Fibroblast of mammary gland (primary cell): Measurements from ENCODE around the gene ADM5.
A peak's percentile ranks its signal among the peaks of the same experiment; 100 is the strongest.
"Not testable (repeated sequence)": the region's sequence is repeated elsewhere in the genome, so short reads cannot be mapped to it uniquely, and the experiment has no call there.

Experiments
- DNase-seq: peaks from one replicate; pipeline ENCODE4 v3.0.0-alpha.2; 2010; ENCODE audit warnings: low read depth
- H3K4me3 ChIP-seq: 2 replicates; pipeline ENCODE4 v1.5.1; 2011; ENCODE audit warnings: low read depth, mild to moderate bottlenecking, low read length, moderate library complexity; ENCODE audit not compliant: control insufficient read depth
- TF ChIP-seq, protein P1 (sequence below): conservative IDR thresholded peaks from 2 replicates; pipeline ENCODE4 v1.5.1; 2011; ENCODE audit warnings: low read depth, low read length, inconsistent platforms; ENCODE audit not compliant: control insufficient read depth, insufficient read depth

The ADM5 gene

GRCh38 chr19:49713236-49713845 lies 23.9 kb downstream of the ADM5 start:
- TF ChIP-seq, protein P1, sequence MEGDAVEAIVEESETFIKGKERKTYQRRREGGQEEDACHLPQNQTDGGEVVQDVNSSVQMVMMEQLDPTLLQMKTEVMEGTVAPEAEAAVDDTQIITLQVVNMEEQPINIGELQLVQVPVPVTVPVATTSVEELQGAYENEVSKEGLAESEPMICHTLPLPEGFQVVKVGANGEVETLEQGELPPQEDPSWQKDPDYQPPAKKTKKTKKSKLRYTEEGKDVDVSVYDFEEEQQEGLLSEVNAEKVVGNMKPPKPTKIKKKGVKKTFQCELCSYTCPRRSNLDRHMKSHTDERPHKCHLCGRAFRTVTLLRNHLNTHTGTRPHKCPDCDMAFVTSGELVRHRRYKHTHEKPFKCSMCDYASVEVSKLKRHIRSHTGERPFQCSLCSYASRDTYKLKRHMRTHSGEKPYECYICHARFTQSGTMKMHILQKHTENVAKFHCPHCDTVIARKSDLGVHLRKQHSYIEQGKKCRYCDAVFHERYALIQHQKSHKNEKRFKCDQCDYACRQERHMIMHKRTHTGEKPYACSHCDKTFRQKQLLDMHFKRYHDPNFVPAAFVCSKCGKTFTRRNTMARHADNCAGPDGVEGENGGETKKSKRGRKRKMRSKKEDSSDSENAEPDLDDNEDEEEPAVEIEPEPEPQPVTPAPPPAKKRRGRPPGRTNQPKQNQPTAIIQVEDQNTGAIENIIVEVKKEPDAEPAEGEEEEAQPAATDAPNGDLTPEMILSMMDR: no peak
- DNase-seq: no peak
- no peak overlapping the region for H3K4me3 ChIP-seq

GRCh38 chr19:49716154-49716553 lies 26.8 kb downstream of the ADM5 start:
- DNase-seq: no peak
- TF ChIP-seq, protein P1: no peak
- H3K4me3 ChIP-seq: no peak overlapping the region

DNA sequence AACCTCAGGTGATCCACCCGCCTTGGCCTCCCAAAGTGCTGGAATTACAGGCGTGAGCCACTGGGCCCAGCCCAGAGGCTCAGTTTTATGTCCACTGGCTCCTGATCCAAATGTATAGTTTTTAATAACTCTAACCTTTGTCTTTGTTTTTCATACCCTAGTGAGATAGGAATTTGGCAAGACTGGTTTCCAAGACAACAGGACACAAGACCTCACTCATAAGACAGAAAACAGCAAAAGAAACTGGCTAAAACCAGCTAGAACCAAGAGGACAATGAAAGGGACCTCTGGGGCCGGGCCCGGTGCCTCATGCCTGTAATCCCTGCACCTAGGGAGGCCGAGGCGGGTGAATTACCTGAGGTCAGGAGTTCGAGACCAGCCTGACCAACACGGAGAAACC lies 29.1 kb downstream of the ADM5 start:
- no peak overlapping the region for H3K4me3 ChIP-seq
- TF ChIP-seq, protein P1: no peak
- no peak for DNase-seq

GRCh38 chr19:49718991-49719390 lies 29.6 kb downstream of the ADM5 start:
- H3K4me3 ChIP-seq: no peak overlapping the region
- DNase-seq: no peak
- TF ChIP-seq, protein P1: no peak

DNA sequence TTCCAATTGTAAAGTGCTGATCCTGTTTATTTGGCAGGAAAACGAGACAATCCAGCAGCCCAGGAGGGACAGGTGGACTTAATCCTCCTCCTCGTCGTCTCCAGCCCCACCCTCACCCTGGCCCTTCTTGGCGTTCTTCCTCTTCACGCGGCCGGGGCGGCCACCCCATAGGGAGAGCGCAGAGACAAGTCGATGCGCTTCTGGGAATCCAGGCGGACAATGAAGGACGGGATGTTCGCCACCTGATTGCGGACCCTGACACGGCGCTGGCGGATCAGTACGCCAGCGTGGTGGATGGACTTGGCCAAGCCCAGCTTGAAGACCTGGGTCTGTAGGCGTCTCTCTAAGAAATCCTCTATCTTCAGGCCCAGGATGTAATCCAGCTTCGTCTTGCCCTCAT lies 30.0 kb downstream of the ADM5 start:
- not testable (repeated sequence) for DNase-seq, H3K4me3 ChIP-seq

- TF ChIP-seq, protein P1: no peak
- peak overlapping the region; percentile 4 for H3K4me3 ChIP-seq
- DNase-seq: peak; percentile 86
Measured at GRCh38 chr19:49727217-49728030, 38.0 kb downstream of the ADM5 start.

DNA sequence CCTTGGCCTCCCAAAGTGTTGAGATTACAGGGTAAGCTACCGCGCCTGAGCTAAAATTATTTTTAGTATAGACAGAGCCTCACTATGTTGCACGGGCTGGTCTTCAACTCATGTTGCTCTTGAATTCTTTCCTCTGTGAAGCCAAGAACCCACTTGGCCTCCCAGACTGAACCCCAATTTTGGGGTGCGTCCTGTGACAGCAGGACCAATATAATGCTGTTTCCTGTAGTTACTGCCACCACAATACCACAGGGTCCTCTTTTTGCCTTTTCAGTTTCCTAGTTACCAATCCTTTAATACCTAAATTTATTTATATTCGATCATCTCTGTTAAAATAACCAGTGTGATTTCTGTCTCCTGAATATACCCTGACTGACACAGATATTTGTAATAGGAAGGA lies 40.8 kb downstream of the ADM5 start:
- DNase-seq: no peak
- TF ChIP-seq, protein P1: no peak
- no peak overlapping the region for H3K4me3 ChIP-seq
